Body of pancreas (tissue), 4 donors: Measurements from ENCODE around the gene RAB43. TPM values are rescaled to one million over a fixed set of nuclear protein-coding genes. Genes with fewer than 3 reads are reported as not detected.

ENCODE experiments used
- ATAC-seq: fragments of 150-250 bp; one replicate; pipeline ENCODE4 v1.9.1; 2016
- DNase-seq, 4 donors: peaks; one replicate each; pipeline ENCODE4 v3.0.0-alpha.2; 2019
- H3K27ac ChIP-seq, 4 donors: fragments of 200-600 bp; sonication (generic); 1 replicate in 3 of 4; 2 replicates in 1 of 4; pipeline versions ENCODE4 v1.5.1 to v1.6.1; 2016 to 2019; ENCODE audit warnings: mild to moderate bottlenecking in 1 of 4, mixed read lengths in 1 of 4, moderate library complexity in 1 of 4
- H3K27me3 ChIP-seq, 2 donors: fragments of 200-600 bp; sonication (generic); one replicate each; pipeline ENCODE4 v1.6.0; 2016; ENCODE audit warnings: mild to moderate bottlenecking in 1 of 2
- H3K36me3 ChIP-seq, 2 donors: fragments of 200-600 bp; sonication (generic); replicated peaks in 1 of 2; 2 replicates each; pipeline ENCODE4 v1.5.1; 2016; ENCODE audit warnings: low read depth in 2 of 2; ENCODE audit not compliant: insufficient read depth in 1 of 2
- H3K4me1 ChIP-seq: fragments of 200-600 bp; sonication (generic); one replicate; pipeline ENCODE4 v1.6.0; 2016
- H3K4me3 ChIP-seq, 2 donors: fragments of 200-600 bp; sonication (generic); 1 replicate in 1 of 2; 2 replicates in 1 of 2; pipeline ENCODE4 v1.5.1; 2016 to 2019
- H3K9me3 ChIP-seq, 3 donors: fragments of 200-600 bp; sonication (generic); 1 replicate in 2 of 3; 2 replicates in 1 of 3; pipeline ENCODE4 v1.5.1; 2016
- CTCF ChIP-seq, 7 experiments: fragments of 450-650 bp in 4 of 7; fragments of 200-600 bp in 3 of 7; sonication (generic) in 3 of 7; IDR thresholded peaks; one replicate each; pipeline ENCODE4 v1.5.1; 2016 to 2019; ENCODE audit warnings: antibody characterized with exemption in 7 of 7
- POLR2A ChIP-seq, 3 donors: fragments of 450-650 bp; IDR thresholded peaks; one replicate each; pipeline ENCODE4 v1.6.1; 2016; ENCODE audit warnings: antibody characterized with exemption in 3 of 3, mild to moderate bottlenecking in 2 of 3
- WGBS, 2 donors: methylation state at CpG; one replicate each; pipeline ENCODE4 v1.1.5; 2017; 5-methylcytosine and 5-hydroxymethylcytosine counted together
- intact Hi-C: fragments of 100-400 bp; cut with DNase I; formaldehyde crosslinking; loops from one replicate; pipeline ENCODE4 v1.15.1; 2023
- total RNA-seq, 2 donors: library from RNA; depleted of rRNA; stranded (reverse); fragments of >200 nt; gene quantifications; one replicate each; pipeline ENCODE4 v1.1.0, GENCODE V29; 2016

RAB43 gene
- total RNA-seq, 2 donors from 2014 or later: 6.6 to 10.1 TPM

- Histone ChIP-seq H3K27me3 (no peaks in the 10 kb centered on the region), H3K9me3 (no peaks in the 10 kb centered on the region), H3K36me3 (no peaks in the 10 kb centered on the region), H3K4me1 (peaks cover 9% of the 10 kb centered on the region), H3K27ac (no peak overlapping the region), H3K4me3 (no peak overlapping the region)
- ATAC-seq (peak; percentile 18), DNase-seq (no peak)
- WGBS, 2 donors: 50 to 79% methylated on average over 17 to 49 of the region's 67 CpGs
- intact Hi-C loops: no loop called here
- no peak for TF ChIP-seq CTCF (IDR thresholded peaks at IDR 0.05)
- TF ChIP-seq POLR2A (IDR thresholded peaks at IDR 0.05): no peak
These were observed 75.4 kb downstream of the RAB43 start for GRCh38 chr3:129046037-129046731.

- DNase-seq (peak in 1 of 4 donors; percentile 39), ATAC-seq (peak; percentile 58)
- H3K4me1 ChIP-seq: peaks cover 9% of the 10 kb centered on the region
- no peak overlapping the region for H3K27ac ChIP-seq
- 8 to 9% methylated on average over 6 to 43 of the region's 43 CpGs for WGBS, 2 donors
- H3K27me3 ChIP-seq: no peaks in the 10 kb centered on the region
- intact Hi-C loops: no loop called here
- no peak overlapping the region for H3K4me3 ChIP-seq
- no peaks in the 10 kb centered on the region for H3K36me3 ChIP-seq
- H3K9me3 ChIP-seq: no peaks in the 10 kb centered on the region
- TF ChIP-seq CTCF (IDR thresholded peaks at IDR 0.05) (no peak), POLR2A (IDR thresholded peaks at IDR 0.05) (no peak)
These were observed 75.9 kb downstream of the RAB43 start for GRCh38 chr3:129045675-129046036.

DNA sequence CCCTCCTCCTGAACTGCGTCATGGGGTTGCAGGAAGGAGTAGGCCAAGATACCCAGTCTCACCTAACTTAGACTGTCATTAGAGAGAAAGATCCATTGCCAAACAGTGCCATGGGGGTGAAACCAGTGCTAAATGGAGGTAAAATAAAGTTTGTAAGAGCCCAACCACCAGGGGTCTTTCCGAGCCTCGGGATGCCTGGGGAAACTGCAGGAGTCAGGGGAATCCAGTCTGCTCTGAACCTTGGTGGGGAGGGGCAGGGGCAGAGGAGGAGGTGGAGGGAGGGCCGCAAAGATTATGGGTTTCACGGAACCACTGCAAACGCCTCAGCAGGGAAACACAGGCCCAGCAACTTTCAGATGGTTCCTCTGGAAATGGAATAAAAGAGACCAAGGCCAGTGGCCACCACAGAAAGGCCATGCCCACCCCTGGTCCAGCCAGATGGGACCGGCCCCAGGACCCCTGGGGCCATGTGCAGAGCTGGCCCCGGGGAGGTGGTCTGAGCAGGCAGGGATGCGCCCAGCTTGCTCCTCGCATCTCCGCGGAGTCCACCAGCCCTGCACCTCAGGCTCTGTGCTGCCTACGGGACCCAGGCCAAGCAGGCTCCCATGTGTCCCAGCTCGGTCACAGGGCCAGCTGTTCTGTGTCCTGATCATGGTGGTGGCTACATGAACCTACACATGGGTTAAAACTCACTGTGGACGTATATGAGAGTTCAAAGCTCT is 80.9 kb downstream of the RAB43 start:
- DNase-seq: no peak
- H3K4me3 ChIP-seq: no peak overlapping the region
- TF ChIP-seq CTCF (IDR thresholded peaks at IDR 0.05) (no peak), POLR2A (IDR thresholded peaks at IDR 0.05) (no peak)

DNA sequence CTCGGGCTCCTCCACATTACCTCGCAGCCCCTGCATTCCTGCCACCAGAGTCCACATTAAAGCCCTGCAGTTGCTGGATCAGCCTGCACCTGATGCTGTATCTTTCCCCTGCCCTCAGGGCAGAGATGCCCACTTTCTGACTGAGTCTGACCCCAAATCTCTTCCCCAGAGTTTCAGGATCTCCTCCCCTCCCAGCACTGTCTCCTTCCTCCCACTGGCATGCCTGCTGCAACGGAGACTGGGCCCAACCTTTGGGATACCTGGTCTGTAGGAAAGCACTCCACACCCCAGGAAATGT is 81.6 kb downstream of the RAB43 start:
- ATAC-seq: no peak
- H3K27ac ChIP-seq: no peak overlapping the region
- H3K36me3 ChIP-seq: no peaks in the 10 kb centered on the region
- no peaks in the 10 kb centered on the region for H3K9me3 ChIP-seq
- no peak overlapping the region for H3K4me3 ChIP-seq
- intact Hi-C loops: no loop called here
- 60 to 64% methylated on average over 3 of the region's 3 CpGs for WGBS, 2 donors
- no peak for TF ChIP-seq POLR2A (IDR thresholded peaks at IDR 0.05)
- TF ChIP-seq CTCF (IDR thresholded peaks at IDR 0.05): no peak
- H3K4me1 ChIP-seq: no peaks in the 10 kb centered on the region
- DNase-seq: no peak
- H3K27me3 ChIP-seq: no peaks in the 10 kb centered on the region

More for the DNA sequence above, 80.9 kb downstream of the RAB43 start:
- whole genome bisulfite sequencing, 2 donors: 88 to 90% methylated on average over 15 of the region's 15 CpGs
- intact Hi-C loops: no loop called here
- peaks cover 4% of the 10 kb centered on the region for H3K4me1 ChIP-seq
- H3K27ac ChIP-seq: no peak overlapping the region
- H3K9me3 ChIP-seq: no peaks in the 10 kb centered on the region
- ATAC-seq: no peak
- H3K27me3 ChIP-seq: no peaks in the 10 kb centered on the region
- H3K36me3 ChIP-seq: no peaks in the 10 kb centered on the region
